ENCODE measurements around the gene FKBP1A.

DNA sequence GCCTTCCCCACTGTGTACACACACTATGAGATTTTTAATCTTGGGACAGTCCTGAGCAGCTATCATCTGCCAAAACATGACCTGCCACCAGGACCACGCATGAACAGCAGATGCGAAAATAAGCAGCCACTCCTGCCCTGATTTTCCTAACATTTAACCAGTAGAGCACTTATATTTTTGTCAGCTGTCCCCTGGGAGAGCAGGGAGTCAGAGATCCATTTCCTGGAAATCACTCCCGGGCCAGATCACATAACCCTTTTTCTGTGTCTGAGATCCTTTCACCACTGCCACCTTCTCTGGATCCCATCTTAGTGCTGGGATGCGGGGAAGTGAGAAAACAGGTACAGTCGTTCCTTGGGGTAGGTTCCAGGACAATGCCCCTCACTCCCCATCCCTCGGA is 69.6 kb downstream of the FKBP1A start:
- TF ChIP-seq, protein P1, sequence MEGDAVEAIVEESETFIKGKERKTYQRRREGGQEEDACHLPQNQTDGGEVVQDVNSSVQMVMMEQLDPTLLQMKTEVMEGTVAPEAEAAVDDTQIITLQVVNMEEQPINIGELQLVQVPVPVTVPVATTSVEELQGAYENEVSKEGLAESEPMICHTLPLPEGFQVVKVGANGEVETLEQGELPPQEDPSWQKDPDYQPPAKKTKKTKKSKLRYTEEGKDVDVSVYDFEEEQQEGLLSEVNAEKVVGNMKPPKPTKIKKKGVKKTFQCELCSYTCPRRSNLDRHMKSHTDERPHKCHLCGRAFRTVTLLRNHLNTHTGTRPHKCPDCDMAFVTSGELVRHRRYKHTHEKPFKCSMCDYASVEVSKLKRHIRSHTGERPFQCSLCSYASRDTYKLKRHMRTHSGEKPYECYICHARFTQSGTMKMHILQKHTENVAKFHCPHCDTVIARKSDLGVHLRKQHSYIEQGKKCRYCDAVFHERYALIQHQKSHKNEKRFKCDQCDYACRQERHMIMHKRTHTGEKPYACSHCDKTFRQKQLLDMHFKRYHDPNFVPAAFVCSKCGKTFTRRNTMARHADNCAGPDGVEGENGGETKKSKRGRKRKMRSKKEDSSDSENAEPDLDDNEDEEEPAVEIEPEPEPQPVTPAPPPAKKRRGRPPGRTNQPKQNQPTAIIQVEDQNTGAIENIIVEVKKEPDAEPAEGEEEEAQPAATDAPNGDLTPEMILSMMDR (IDR thresholded peaks at IDR 0.05), result no peak
- no peak for TF ChIP-seq POLR2A (IDR thresholded peaks at IDR 0.05)
- no peak for TF ChIP-seq EP300 (IDR thresholded peaks at IDR 0.05)
